ENCODE results near the gene CYP27C1.

- no peak for TF ChIP-seq CTCF (IDR thresholded peaks at IDR 0.05)
- TF ChIP-seq POLR2A (IDR thresholded peaks at IDR 0.05) = no peak
Measured at GRCh38 chr2:127137741-127138140, 82.4 kb downstream of the CYP27C1 start.
